GM21360 (cell line): ENCODE data around the gene CLK2.
"Not testable (repeated sequence)": the region's sequence is repeated elsewhere in the genome, so short reads cannot be mapped to it uniquely, and the experiment has no call there.

Source experiments
- ATAC-seq: cut with Tn5 transposase; IDR thresholded peaks from one replicate; pipeline ENCODE4 v1.9.1; 2021; ENCODE audit warnings: mild to moderate bottlenecking, moderate library complexity; ENCODE audit not compliant: unreplicated experiment

CLK2 gene

GRCh38 chr1:155214702-155215101, 58.6 kb downstream of the CLK2 start:
- not testable (repeated sequence) for ATAC-seq
